Measurements from ENCODE around the gene BMPR1B. TPM values are rescaled to one million over a fixed set of nuclear protein-coding genes. Genes with fewer than 3 reads are reported as not detected.

Gene BMPR1B
- total RNA-seq, 6 experiments from 2014 or later, result 0.31 to 1.6 (median 0.62) TPM

DNA sequence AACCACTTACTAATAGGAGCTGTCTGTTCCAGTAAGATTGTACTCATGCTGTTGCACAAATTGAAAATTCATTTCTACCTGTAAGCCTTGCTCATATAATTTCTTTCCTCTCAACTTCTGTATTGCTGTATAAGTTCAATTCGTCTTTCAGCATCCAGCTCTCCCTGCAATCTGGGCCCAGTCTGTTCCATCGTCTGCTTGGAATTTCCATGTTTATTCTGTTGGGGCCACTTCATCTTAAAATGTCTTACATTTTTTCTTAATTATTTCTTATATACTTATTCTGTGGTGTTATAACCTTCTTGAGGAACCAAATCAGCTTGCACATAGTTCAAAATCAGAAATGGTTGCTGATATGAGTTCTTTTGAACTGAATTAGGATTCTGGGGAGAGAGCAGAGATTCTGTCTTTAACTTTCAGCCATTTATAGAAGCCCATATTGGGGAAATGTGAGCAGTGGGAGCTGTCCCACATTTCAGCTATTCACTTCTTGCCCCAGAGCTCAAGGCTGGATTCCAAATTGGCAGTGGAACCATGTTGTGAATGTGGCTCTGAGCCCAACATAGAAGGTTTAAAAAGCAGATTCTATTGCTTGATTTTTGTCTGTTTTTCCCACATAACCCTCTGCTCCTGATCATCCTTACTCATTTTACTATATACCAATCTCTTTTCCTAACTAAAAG is 291.9 kb downstream of the BMPR1B start:
- Histone ChIP-seq H3K27me3 (no peaks in the 10 kb centered on the region), H3K4me3 (no peak overlapping the region), H3K36me3 (no peaks in the 10 kb centered on the region), H3K9me3 (no peaks in the 10 kb centered on the region), H3K4me1 (no peaks in the 10 kb centered on the region), H3K27ac (no peak overlapping the region)
- DNase-seq, result no peak
- intact Hi-C loops (cut with DNase I), result no loop called here
- 48% methylated on average over 2 of the region's 2 CpGs for WGBS (ENCODE audit: insufficient coverage, low coverage, low lambda C conversion rate, missing lambda C conversion rate)
- TF ChIP-seq, protein P1, sequence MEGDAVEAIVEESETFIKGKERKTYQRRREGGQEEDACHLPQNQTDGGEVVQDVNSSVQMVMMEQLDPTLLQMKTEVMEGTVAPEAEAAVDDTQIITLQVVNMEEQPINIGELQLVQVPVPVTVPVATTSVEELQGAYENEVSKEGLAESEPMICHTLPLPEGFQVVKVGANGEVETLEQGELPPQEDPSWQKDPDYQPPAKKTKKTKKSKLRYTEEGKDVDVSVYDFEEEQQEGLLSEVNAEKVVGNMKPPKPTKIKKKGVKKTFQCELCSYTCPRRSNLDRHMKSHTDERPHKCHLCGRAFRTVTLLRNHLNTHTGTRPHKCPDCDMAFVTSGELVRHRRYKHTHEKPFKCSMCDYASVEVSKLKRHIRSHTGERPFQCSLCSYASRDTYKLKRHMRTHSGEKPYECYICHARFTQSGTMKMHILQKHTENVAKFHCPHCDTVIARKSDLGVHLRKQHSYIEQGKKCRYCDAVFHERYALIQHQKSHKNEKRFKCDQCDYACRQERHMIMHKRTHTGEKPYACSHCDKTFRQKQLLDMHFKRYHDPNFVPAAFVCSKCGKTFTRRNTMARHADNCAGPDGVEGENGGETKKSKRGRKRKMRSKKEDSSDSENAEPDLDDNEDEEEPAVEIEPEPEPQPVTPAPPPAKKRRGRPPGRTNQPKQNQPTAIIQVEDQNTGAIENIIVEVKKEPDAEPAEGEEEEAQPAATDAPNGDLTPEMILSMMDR (IDR thresholded peaks at IDR 0.05), result no peak
- TF ChIP-seq POLR2A (IDR thresholded peaks at IDR 0.05), result no peak
- no peak for ATAC-seq

DNA sequence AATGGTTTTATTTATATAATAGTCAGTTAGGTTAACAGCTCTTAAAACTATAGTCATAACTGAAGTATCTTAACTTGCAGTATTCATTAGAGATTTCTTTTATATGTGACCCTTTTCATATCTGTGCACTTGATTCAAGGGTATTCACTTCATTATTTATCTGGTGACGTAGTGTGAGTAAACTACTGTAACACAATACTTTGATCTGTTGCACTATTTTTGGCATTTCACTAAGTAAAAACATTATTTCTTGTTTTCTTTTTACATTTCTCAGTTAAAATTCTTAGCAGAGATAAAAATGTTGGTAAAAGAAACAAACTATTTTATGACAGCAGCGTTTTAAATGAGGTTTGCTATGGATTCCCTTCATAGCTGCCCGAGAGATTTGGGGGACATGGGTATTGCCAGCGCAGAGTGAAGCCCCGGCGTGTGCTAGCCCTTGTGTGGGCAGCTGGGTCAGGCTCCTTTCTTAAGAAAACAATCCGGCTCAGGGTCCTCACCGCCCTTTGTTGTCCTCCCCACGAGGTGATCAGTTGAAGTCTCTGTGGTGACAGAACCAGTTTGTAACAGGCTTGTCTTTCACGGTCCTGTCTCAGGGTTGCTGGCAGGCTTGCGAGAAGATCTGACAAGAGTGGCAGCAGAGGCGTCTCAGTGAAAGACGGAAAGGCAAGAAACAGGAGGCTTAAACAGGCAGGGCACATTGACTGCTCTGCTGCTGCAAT is 293.4 kb downstream of the BMPR1B start:
- DNase-seq, result no peak
- H3K27me3 ChIP-seq, result no peaks in the 10 kb centered on the region
- no peak overlapping the region for H3K4me3 ChIP-seq
- H3K4me1 ChIP-seq, result no peaks in the 10 kb centered on the region
- no peaks in the 10 kb centered on the region for H3K36me3 ChIP-seq
- intact Hi-C loops (cut with DNase I), result no loop called here
- no peaks in the 10 kb centered on the region for H3K9me3 ChIP-seq
- H3K27ac ChIP-seq, result no peak overlapping the region
- TF ChIP-seq, protein P1 (IDR thresholded peaks at IDR 0.05), result no peak
- no peak for TF ChIP-seq POLR2A (IDR thresholded peaks at IDR 0.05)
- ATAC-seq, result no peak
- 61% methylated on average over 10 of the region's 13 CpGs for WGBS (ENCODE audit: insufficient coverage, low coverage, low lambda C conversion rate, missing lambda C conversion rate)

DNA sequence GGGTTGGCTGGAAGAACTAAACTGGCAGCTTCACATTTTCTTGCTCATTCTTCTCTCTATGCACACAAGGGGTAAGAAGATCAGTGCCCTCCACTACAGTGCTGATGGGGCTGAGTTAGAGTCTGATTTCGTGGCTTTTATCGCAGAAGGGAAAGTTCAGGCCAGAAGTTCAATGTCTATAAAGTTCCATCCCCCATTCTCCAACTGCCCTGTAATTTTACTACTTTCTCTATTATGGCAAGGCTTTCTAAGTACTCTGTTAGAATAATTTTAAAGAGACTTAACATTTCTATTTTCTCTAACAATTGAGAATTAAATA is 293.9 kb downstream of the BMPR1B start:
- ATAC-seq (no peak), DNase-seq (no peak)
- no peaks in the 10 kb centered on the region for H3K9me3 ChIP-seq
- no peak overlapping the region for H3K4me3 ChIP-seq
- no peak overlapping the region for H3K27ac ChIP-seq
- intact Hi-C loops (cut with DNase I), result no loop called here
- no peaks in the 10 kb centered on the region for H3K4me1 ChIP-seq
- no peaks in the 10 kb centered on the region for H3K36me3 ChIP-seq
- WGBS (ENCODE audit: insufficient coverage, low coverage, low lambda C conversion rate, missing lambda C conversion rate), result 13% methylated on average over 2 of the region's 2 CpGs
- TF ChIP-seq, protein P1 (IDR thresholded peaks at IDR 0.05), result no peak
- no peak for TF ChIP-seq POLR2A (IDR thresholded peaks at IDR 0.05)
- H3K27me3 ChIP-seq, result no peaks in the 10 kb centered on the region

DNA sequence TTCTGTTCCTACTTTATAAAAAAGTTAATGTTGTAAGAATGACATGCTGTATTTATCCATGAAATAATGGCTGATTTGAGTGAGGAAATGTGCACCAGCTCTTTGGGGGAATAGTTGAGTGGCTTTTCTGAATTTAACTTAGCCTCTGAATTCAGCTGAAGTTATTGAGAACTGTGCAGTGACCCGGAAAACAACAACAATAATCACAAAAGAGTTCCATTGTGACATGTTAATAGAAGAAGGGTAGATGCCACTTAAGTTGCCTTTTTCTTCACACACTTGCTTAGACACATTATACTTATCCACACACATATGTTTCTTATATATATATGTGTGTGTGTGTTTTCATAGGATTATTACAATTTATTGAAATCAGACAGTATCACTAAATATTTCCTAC is 301.2 kb downstream of the BMPR1B start:
- Histone ChIP-seq H3K27me3 (no peaks in the 10 kb centered on the region), H3K4me1 (no peaks in the 10 kb centered on the region), H3K27ac (no peak overlapping the region), H3K4me3 (no peak overlapping the region), H3K36me3 (no peaks in the 10 kb centered on the region), H3K9me3 (no peaks in the 10 kb centered on the region)
- DNase-seq (no peak), ATAC-seq (no peak)
- 75% methylated on average over 1 of the region's 1 CpG for WGBS (ENCODE audit: insufficient coverage, low coverage, low lambda C conversion rate, missing lambda C conversion rate)
- intact Hi-C loops (cut with DNase I), result no loop called here
- no peak for TF ChIP-seq POLR2A (IDR thresholded peaks at IDR 0.05)
- TF ChIP-seq, protein P1 (IDR thresholded peaks at IDR 0.05), result no peak

Measured in right lobe of liver (tissue), 6 donors.